ENCODE data around the gene EXOC1. TPM values are rescaled to one million over a fixed set of nuclear protein-coding genes. Genes with fewer than 3 reads are reported as not detected.

EXOC1 gene
- total RNA-seq, 1 experiment from 2014 or later = 12.0 TPM

- no peak for DNase-seq (ENCODE audit: low spot score)
- Histone ChIP-seq H3K4me3 (ENCODE audit: low read depth, low read length, poor library complexity, severe bottlenecking) (no peak overlapping the region), H3K27me3 (replicated peaks; ENCODE audit: insufficient read depth, low read depth, low read length, poor library complexity) (no peaks in the 10 kb centered on the region), H3K36me3 (ENCODE audit: insufficient read depth, low read length, poor library complexity, severe bottlenecking) (peaks cover 10% of the 10 kb centered on the region), H3K9me3 (ENCODE audit: low read depth, low read length, poor library complexity, severe bottlenecking) (no peaks in the 10 kb centered on the region), H3K27ac (ENCODE audit: low read depth, low read length, poor library complexity, severe bottlenecking) (no peak overlapping the region), H3K4me1 (ENCODE audit: insufficient read depth, low read length, poor library complexity, severe bottlenecking) (peaks cover 19% of the 10 kb centered on the region)
- CTCF ChIA-PET = no interaction called here
- BruUV-seq (replicated peaks) = no TSS peak
- TF ChIP-seq, protein P1, sequence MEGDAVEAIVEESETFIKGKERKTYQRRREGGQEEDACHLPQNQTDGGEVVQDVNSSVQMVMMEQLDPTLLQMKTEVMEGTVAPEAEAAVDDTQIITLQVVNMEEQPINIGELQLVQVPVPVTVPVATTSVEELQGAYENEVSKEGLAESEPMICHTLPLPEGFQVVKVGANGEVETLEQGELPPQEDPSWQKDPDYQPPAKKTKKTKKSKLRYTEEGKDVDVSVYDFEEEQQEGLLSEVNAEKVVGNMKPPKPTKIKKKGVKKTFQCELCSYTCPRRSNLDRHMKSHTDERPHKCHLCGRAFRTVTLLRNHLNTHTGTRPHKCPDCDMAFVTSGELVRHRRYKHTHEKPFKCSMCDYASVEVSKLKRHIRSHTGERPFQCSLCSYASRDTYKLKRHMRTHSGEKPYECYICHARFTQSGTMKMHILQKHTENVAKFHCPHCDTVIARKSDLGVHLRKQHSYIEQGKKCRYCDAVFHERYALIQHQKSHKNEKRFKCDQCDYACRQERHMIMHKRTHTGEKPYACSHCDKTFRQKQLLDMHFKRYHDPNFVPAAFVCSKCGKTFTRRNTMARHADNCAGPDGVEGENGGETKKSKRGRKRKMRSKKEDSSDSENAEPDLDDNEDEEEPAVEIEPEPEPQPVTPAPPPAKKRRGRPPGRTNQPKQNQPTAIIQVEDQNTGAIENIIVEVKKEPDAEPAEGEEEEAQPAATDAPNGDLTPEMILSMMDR (conservative IDR thresholded peaks at IDR 0.05; ENCODE audit: low read depth, low read length) = no peak
- no peak for TF ChIP-seq EZH2 (IDR thresholded peaks at IDR 0.05; ENCODE audit: borderline replicate concordance, low read depth, low read length, poor library complexity, severe bottlenecking)
- POLR2A ChIA-PET (ENCODE audit: low non-redundant PET) = no interaction called here
- intact Hi-C loops (cut with micrococcal nuclease; ENCODE audit: unreplicated experiment) = loop anchor here (10.0 kb wide), 2 partner anchors 324 to 464 kb away; partner anchors contain the start of gene CLOCK
These were observed 15.2 kb downstream of the EXOC1 start for GRCh38 chr4:55868581-55869090.

GRCh38 chr4:55871299-55871800 lies 17.9 kb downstream of the EXOC1 start:
- ChIA-PET CTCF (no interaction called here), POLR2A (ENCODE audit: low non-redundant PET) (no interaction called here)
- no TSS peak for BruUV-seq (replicated peaks)
- Histone ChIP-seq H3K27me3 (replicated peaks; ENCODE audit: insufficient read depth, low read depth, low read length, poor library complexity) (no peaks in the 10 kb centered on the region), H3K4me3 (ENCODE audit: low read depth, low read length, poor library complexity, severe bottlenecking) (no peak overlapping the region), H3K4me1 (ENCODE audit: insufficient read depth, low read length, poor library complexity, severe bottlenecking) (peaks cover 8% of the 10 kb centered on the region), H3K36me3 (ENCODE audit: insufficient read depth, low read length, poor library complexity, severe bottlenecking) (peaks cover 7% of the 10 kb centered on the region), H3K9me3 (ENCODE audit: low read depth, low read length, poor library complexity, severe bottlenecking) (no peaks in the 10 kb centered on the region), H3K27ac (ENCODE audit: low read depth, low read length, poor library complexity, severe bottlenecking) (no peak overlapping the region)
- peak; percentile 3 for DNase-seq (ENCODE audit: low spot score)
- TF ChIP-seq, protein P1 (conservative IDR thresholded peaks at IDR 0.05; ENCODE audit: low read depth, low read length) = no peak
- TF ChIP-seq EZH2 (IDR thresholded peaks at IDR 0.05; ENCODE audit: borderline replicate concordance, low read depth, low read length, poor library complexity, severe bottlenecking) = no peak
- intact Hi-C loops (cut with micrococcal nuclease; ENCODE audit: unreplicated experiment) = no loop called here

DNA sequence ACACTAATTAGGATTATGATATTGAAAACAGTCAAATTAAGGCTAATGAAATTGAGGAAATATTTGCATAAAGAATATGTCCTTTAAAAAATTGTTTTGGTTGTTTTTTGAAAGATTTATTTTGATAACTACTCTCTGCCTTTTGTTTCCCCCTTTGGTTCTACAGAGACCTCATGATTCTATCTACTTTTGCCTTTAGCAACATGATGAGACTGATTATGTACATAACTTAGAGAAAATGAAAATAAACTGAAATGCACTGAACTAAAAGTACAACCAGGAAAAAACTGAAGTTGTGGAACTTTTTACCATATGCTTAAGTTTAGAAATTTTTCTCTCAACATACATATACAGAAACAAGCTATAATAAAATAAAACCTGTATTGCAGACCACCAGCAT lies 21.4 kb downstream of the EXOC1 start:
- H3K4me3 ChIP-seq (ENCODE audit: low read depth, low read length, poor library complexity, severe bottlenecking) = no peak overlapping the region
- H3K9me3 ChIP-seq (ENCODE audit: low read depth, low read length, poor library complexity, severe bottlenecking) = no peaks in the 10 kb centered on the region
- H3K27ac ChIP-seq (ENCODE audit: low read depth, low read length, poor library complexity, severe bottlenecking) = no peak overlapping the region
- CTCF ChIA-PET = no interaction called here
- no peaks in the 10 kb centered on the region for H3K4me1 ChIP-seq (ENCODE audit: insufficient read depth, low read length, poor library complexity, severe bottlenecking)
- POLR2A ChIA-PET (ENCODE audit: low non-redundant PET) = no interaction called here
- DNase-seq (ENCODE audit: low spot score) = no peak
- H3K27me3 ChIP-seq (replicated peaks; ENCODE audit: insufficient read depth, low read depth, low read length, poor library complexity) = no peaks in the 10 kb centered on the region
- peaks cover 7% of the 10 kb centered on the region for H3K36me3 ChIP-seq (ENCODE audit: insufficient read depth, low read length, poor library complexity, severe bottlenecking)
- TF ChIP-seq, protein P1 (conservative IDR thresholded peaks at IDR 0.05; ENCODE audit: low read depth, low read length) = no peak
- no peak for TF ChIP-seq EZH2 (IDR thresholded peaks at IDR 0.05; ENCODE audit: borderline replicate concordance, low read depth, low read length, poor library complexity, severe bottlenecking)
- no TSS peak for BruUV-seq (replicated peaks)
- intact Hi-C loops (cut with micrococcal nuclease; ENCODE audit: unreplicated experiment) = no loop called here

Measured in A673 (cell line).